GM23248 (cell line): ENCODE measurements around the gene C1orf53.

Experiments
- EZH2 ChIP-seq: fragments of 200-600 bp; sonication (generic); IDR thresholded peaks from 2 replicates; pipeline ENCODE4 v1.6.1; 2018; ENCODE audit warnings: antibody characterized with exemption, mild to moderate bottlenecking; ENCODE audit not compliant: insufficient read depth, poor library complexity, severe bottlenecking
- EZH2phosphoT487 ChIP-seq: fragments of 200-600 bp; sonication (generic); IDR thresholded peaks from 2 replicates; pipeline ENCODE4 v1.6.1; 2018; ENCODE audit warnings: antibody characterized with exemption, moderate library complexity, mild to moderate bottlenecking, low read depth; ENCODE audit not compliant: insufficient read depth

GRCh38 chr1:197914510-197914909 is 12.1 kb downstream of the C1orf53 start:
- TF ChIP-seq EZH2phosphoT487: no peak
- no peak for TF ChIP-seq EZH2
